GM21367 (cell line): ENCODE measurements around the gene TYROBP.
"Not testable (repeated sequence)": the region's sequence is repeated elsewhere in the genome, so short reads cannot be mapped to it uniquely, and the experiment has no call there.

Source experiments
- ATAC-seq: cut with Tn5 transposase; IDR thresholded peaks from one replicate; pipeline ENCODE4 v1.9.1; 2021; ENCODE audit not compliant: unreplicated experiment

TYROBP gene

GRCh38 chr19:35932291-35932936 is 24.3 kb upstream of the TYROBP start:
- ATAC-seq: no peak

- ATAC-seq: peak; percentile 1
Measured at GRCh38 chr19:35931874-35932202, 23.7 kb upstream of the TYROBP start.

GRCh38 chr19:35931161-35931873 is 23.2 kb upstream of the TYROBP start:
- ATAC-seq: peak; percentile 88

- ATAC-seq: no peak
Measured at GRCh38 chr19:35929876-35930275, 21.8 kb upstream of the TYROBP start.

GRCh38 chr19:35928507-35928906 is 20.4 kb upstream of the TYROBP start:
- ATAC-seq: no peak

- no peak for ATAC-seq
Measured at GRCh38 chr19:35925501-35925900, 17.4 kb upstream of the TYROBP start.

- ATAC-seq: no peak
Measured at GRCh38 chr19:35921012-35921411, 12.9 kb upstream of the TYROBP start.

- no peak for ATAC-seq
Measured at GRCh38 chr19:35919306-35919705, 11.2 kb upstream of the TYROBP start.

- ATAC-seq: no peak
Measured at GRCh38 chr19:35915443-35915842, 7.3 kb upstream of the TYROBP start.

GRCh38 chr19:35913589-35913988 is 5.5 kb upstream of the TYROBP start:
- ATAC-seq: no peak

GRCh38 chr19:35911790-35912189 is 3.7 kb upstream of the TYROBP start:
- ATAC-seq: no peak

GRCh38 chr19:35911173-35911572 is 3.1 kb upstream of the TYROBP start:
- no peak for ATAC-seq

GRCh38 chr19:35910355-35910754 is 2.3 kb upstream of the TYROBP start:
- not testable (repeated sequence) for ATAC-seq

GRCh38 chr19:35909684-35910035 is 1.6 kb upstream of the TYROBP start:
- ATAC-seq: no peak

GRCh38 chr19:35908973-35909683 is 1.0 kb upstream of the TYROBP start:
- ATAC-seq: no peak

- ATAC-seq: no peak
Measured at GRCh38 chr19:35907377-35907745, 734 bp downstream of the TYROBP start.

- ATAC-seq: no peak
Measured at GRCh38 chr19:35905178-35905727, 2.8 kb downstream of the TYROBP start.

GRCh38 chr19:35904311-35905068 is 3.6 kb downstream of the TYROBP start:
- no peak for ATAC-seq

GRCh38 chr19:35903550-35904179 is 4.4 kb downstream of the TYROBP start:
- peak; percentile 30 for ATAC-seq

GRCh38 chr19:35902870-35903475 is 5.1 kb downstream of the TYROBP start:
- no peak for ATAC-seq
